EH (cell line): Measurements from ENCODE around the gene RAD51D.
"Not testable (repeated sequence)": the region's sequence is repeated elsewhere in the genome, so short reads cannot be mapped to it uniquely, and the experiment has no call there.

Experiments
- DNase-seq: peaks from one replicate; pipeline ENCODE4 v3.0.0-alpha.2; 2015; ENCODE audit warnings: low read depth

RAD51D gene

GRCh38 chr17:35090707-35091106, 29.0 kb downstream of the RAD51D start:
- not testable (repeated sequence) for DNase-seq

GRCh38 chr17:35089586-35090296, 29.9 kb downstream of the RAD51D start:
- peak; percentile 50 for DNase-seq

- DNase-seq: peak; percentile 84
These were observed 30.6 kb downstream of the RAD51D start for GRCh38 chr17:35088881-35089585.

- DNase-seq: peak; percentile 66
These were observed 31.2 kb downstream of the RAD51D start for GRCh38 chr17:35088356-35088880.

GRCh38 chr17:35087731-35088355, 31.8 kb downstream of the RAD51D start:
- peak; percentile 38 for DNase-seq

GRCh38 chr17:35086931-35087573, 32.6 kb downstream of the RAD51D start:
- no peak for DNase-seq

GRCh38 chr17:35086164-35086563, 33.5 kb downstream of the RAD51D start:
- no peak for DNase-seq

- DNase-seq: peak; percentile 55
These were observed 34.7 kb downstream of the RAD51D start for GRCh38 chr17:35084987-35085386.

- no peak for DNase-seq
These were observed 36.6 kb downstream of the RAD51D start for GRCh38 chr17:35083071-35083470.

- peak; percentile 95 for DNase-seq
These were observed 37.5 kb downstream of the RAD51D start for GRCh38 chr17:35082073-35082657.

- no peak for DNase-seq
These were observed 38.0 kb downstream of the RAD51D start for GRCh38 chr17:35081638-35082037.

GRCh38 chr17:35080536-35080935, 39.1 kb downstream of the RAD51D start:
- DNase-seq: no peak

- DNase-seq: no peak
These were observed 39.9 kb downstream of the RAD51D start for GRCh38 chr17:35079547-35080423.

- DNase-seq: no peak
These were observed 42.8 kb downstream of the RAD51D start for GRCh38 chr17:35076874-35077273.

- no peak for DNase-seq
These were observed 44.7 kb downstream of the RAD51D start for GRCh38 chr17:35074711-35075707.

GRCh38 chr17:35073991-35074627, 45.6 kb downstream of the RAD51D start:
- no peak for DNase-seq

GRCh38 chr17:35073183-35073790, 46.4 kb downstream of the RAD51D start:
- no peak for DNase-seq

GRCh38 chr17:35069311-35069710, 50.3 kb downstream of the RAD51D start:
- DNase-seq: peak; percentile 45

GRCh38 chr17:35068249-35068648, 51.4 kb downstream of the RAD51D start:
- DNase-seq: no peak
